HG03095 (cell line): Measurements from ENCODE around the gene FBXO27.
"Not testable (repeated sequence)": the region's sequence is repeated elsewhere in the genome, so short reads cannot be mapped to it uniquely, and the experiment has no call there.

Experiments used
- ATAC-seq: cut with Tn5 transposase; IDR thresholded peaks from one replicate; pipeline ENCODE4 v1.9.1; 2021; ENCODE audit warnings: moderate library complexity; ENCODE audit not compliant: unreplicated experiment

FBXO27 gene

DNA sequence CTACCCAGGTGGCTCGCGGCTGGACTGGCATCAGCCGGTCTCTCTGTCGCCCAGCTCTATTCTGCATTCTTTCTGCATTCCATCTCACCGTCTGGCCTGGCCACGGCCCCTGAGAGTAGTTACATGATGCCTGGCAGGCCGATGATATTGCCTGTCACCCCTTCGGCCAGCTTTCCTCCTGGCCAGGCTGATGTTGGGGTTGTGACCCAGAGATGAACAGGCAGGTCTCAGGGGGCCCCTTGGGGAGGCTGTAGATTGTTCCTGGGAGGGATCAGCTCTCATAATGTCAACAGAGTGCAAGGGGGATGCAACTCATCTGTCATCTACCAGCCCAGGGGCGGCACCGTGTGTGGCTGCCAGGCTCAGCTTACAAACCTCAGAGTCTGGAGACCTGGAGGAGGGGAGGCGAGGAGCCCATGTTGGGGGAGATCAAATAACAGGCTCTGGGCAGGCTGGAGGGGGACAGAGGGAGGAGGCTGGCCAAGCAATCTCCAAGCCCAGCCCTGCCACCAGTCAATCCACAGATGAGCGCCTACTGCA is 43.2 kb downstream of the FBXO27 start:
- no peak for ATAC-seq

DNA sequence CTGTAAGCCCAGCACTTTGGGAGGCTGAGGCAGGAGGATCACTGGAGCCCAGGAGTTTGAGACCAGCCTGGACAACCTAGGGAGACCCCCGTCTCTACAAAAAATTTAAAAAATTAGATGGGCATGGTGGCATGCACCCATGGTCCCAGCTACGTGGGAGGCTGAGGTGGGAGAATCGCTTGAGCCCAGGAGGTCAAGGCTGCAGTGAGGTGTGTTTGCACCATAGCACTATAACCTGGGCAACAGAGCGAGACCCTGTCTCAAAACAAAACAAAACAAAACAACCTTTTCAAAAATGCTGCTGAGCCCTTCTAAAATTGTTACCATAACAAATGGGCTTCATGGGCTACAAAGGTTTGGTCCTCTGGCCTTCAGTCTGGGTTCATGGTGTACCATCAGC is 43.7 kb downstream of the FBXO27 start:
- not testable (repeated sequence) for ATAC-seq

DNA sequence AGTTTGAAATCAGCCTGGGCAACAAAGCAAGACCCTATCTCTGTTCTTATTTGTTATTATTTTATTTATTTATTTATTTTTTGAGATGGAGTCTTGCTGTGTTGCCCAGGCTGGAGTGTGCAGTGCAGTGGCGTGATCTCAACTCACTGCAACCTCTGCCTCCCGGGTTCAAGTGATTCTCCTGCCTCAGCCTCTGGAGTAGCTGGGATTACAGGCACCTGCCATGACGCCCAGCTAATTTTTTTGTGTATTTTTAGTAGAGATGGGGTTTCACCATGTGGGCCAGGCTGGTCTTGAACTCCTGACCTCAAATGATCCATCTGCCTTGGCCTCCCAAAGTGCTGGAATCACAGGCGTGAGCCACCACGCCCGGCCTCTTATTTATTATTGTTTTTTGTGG is 44.6 kb downstream of the FBXO27 start:
- ATAC-seq = not testable (repeated sequence)

DNA sequence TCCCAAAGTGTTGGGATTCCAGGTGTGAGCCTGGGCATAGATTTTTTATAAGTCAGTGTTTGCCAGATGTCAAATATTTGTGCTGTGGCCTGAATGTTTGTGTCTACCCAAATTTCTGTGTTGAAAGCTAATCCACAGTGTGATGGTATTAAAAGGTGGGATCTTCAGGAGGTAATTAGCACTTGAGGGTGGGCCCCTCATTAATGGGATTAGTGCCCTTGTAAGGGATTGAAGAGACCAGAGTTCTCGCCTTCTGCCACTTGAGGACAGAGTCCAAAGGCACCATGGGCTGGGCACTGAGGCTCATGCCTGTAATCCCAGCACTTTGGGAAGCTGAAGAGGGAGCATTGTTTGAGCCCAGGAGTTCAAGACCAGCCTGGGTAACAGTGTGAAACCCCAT is 47.1 kb downstream of the FBXO27 start:
- ATAC-seq = no peak

DNA sequence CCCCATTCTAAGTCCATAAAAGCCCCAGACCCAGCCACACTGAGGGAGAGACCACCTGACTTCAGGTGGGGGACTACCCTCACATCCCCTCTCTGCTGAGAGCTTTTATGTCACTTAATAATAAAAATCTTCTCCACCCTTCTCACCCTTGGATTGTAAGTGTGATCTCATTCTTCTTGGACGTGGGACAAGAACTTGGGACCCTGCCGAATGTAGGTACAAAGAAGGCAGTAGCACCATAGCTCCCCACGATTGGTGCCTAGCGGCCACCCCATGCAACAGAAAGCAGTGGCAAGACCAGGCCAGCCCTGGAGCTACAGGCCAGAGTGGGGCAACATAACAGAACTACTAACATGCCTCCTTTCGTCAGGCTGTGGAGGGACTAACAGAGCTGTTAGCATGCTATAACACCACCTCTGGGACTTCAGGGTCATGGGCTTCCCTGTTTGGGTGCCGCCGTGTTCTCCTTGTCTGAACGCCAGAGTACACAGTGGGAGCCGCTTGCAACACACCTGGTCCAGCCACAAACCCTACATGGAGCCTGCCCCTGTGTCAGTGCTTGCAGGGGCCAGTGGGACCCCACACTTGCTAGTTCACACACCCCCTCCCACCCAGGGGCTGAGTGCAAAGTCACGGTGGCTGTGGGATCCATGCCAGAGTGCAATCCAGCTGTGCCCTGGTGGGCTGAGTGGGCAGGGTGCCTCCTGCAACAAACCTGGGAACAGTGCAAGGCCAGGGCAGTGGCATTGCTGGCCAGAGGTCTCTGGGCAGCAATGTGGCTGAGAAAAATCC is 51.6 kb downstream of the FBXO27 start:
- no peak for ATAC-seq

DNA sequence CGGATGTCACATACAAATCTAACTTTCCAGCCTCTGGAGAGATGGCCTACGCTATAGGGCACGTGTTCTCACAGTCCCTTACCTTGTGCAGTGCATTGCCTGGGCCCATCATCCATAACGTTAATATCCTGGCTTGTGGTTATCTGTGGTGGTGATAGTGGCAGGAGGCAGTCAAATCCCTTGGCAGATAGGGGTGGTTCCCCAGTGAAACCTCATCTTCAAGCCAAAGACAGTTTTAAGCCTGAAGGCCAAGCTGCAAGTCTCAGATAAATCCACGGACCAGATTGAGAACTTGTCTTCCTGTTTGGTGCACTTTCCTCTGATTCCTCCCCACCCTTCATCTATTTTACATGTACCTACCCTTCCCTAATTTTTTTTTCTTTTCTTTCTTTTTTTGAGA is 52.5 kb downstream of the FBXO27 start:
- no peak for ATAC-seq

DNA sequence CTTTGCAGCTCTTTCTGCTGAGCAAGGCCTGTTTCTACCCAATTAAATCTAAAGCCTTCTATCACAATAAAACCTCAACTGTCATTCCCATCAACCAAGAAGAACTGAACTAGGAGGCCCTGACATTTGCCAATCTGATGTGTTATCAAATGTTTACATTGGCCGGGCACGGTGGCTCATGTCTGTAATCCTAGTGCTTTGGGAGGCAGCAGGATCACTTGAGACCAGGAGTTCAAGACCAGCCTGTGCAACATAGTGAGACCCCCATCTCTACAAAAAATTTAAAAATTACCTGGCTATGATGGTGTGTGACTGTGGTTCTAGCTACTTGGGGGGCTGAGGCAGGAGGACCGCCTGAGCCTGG is 54.0 kb downstream of the FBXO27 start:
- no peak for ATAC-seq

DNA sequence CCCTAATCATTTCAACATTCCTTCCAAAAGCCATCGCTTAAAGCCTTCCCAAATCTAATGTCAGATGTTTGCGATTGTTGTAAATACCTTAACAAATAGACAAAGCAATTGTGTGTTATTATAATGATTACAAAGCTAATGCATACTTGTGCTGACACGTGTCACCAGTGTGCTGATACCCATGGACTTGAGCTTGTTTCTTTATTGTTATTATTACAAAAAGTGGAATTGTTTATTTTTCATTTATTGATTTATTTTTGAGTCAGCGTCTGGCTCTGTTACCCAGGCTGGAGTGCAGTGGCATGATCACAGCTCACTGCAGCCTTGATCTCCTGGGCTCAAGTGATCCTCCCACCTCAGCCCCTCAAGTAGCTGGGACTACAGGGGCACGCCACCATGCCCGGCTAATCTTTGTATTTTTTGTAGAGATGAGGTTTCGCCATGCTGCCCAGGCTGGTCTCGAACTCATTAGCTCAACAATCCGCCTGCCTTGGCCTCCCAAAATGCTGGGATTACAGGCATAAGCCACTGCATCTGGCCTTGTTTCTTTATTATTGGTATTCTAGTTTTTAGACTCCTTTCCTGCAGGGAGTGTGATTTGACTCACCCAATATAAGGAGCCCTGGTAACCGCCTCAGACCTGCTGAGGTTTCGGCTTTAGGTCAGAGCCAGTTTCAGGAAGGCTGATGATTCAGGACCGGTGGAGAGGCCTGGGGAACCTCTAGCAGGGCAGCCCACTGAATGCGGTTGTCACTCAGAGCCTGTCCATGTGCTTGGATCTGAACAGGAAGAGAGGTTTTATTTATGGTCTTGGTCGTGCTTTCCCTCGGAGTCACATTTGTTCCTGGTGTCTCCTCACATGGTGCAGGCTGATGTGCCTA is 54.7 kb downstream of the FBXO27 start:
- no peak for ATAC-seq

DNA sequence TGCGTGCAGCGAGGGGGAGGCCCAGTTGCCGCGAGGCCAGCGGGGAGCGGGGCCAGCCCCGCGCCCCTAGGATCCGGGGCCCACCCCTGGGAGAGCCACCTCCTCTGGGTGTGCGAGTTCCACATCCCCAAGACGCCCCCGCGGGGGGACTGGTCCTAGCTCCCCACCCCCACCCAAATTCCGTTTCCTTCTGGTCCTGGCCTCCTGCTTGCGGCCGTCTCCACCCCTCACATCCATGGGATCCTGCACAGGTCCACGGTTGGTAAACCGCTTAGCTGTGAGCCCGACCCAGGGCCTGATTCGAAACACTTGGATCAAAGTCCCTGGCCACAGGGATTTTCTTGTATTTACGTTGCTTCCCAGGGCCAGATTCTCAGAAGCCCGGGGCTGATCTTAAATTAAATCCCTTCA is 56.5 kb downstream of the FBXO27 start:
- no peak for ATAC-seq

DNA sequence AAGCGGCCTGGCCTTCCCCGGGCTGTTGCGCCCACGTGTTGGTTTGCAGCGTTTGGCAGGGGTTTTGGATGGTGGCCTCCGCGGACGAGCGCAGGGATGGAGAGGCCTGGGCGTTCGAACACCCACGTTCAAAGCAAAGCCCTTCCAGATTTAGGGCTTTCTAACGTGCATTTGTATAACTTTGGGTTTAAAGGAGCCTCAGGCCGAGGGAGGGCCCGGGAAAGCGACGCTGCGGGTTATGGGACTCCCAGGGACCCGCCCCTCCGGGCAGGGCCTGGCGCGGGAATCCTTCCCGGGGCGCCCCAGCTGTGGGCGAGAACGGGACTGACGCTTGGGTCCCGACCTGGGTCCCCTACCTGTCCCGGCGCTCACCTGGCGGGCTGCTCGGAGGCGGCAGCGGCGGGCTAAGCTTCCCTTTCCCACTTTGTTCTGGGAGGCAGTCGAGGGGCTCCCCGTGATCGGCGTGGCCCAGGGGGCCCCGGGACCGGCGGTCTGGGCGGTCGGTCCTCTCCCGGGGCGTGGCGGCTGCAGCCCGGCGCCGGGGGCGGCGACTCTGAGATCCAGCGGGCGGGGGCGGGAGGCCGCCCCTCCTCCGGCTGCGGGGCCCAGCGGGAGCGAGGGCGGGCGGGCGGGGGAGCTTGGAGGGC is 57.0 kb downstream of the FBXO27 start, which contains the start of gene FBXO17:
Gene FBXO17, minus strand, starts transcription at position 529 of the 647 bp plus-strand sequence. CDS start 25,423 bp downstream, outside the sequence.
- no peak for ATAC-seq

DNA sequence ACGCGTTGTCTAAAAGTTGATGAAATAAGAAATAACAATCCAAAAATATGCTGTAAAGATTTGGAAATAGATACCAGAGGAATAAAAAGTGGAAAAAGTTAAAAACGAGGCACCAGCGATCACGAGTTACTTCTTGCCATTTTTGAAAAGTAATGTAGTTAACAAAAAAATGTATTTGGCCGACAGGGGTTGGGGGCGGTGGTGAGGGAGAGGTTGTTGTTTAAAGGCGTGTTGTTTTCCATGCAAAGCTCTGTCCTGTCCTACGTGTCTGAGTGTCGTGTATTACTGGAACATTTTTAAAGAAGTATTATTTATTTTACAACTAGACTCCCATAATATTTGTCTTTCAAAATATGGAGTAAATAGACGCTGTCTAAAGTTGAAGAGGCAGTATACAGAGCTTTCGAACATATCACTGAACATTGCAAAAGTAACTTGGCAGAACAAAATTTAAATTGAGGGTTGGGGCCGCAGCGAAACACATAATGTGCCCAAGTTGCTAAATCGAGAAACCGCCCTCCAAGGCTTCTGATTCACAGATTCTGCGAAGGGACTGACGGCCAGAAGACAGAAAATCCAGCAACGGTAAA is 57.6 kb downstream of the FBXO27 start:
- no peak for ATAC-seq
